Measurements from ENCODE around the gene NAV3. TPM values are rescaled to one million over a fixed set of nuclear protein-coding genes. Genes with fewer than 3 reads are reported as not detected.

Gene NAV3
- total RNA-seq, 3 donors from 2014 or later: 0.90 to 5.3 (median 2.5) TPM

- no peak for ATAC-seq
These were observed 287.3 kb downstream of the NAV3 start for GRCh38 chr12:78118036-78118435.

GRCh38 chr12:78118486-78118885 is 287.8 kb downstream of the NAV3 start:
- Histone ChIP-seq H3K4me3 (no peak overlapping the region), H3K36me3 (ENCODE audit: low read depth) (no peaks in the 10 kb centered on the region), H3K4me1 (ENCODE audit: low read depth) (no peaks in the 10 kb centered on the region), H3K9me3 (no peaks in the 10 kb centered on the region)
- ATAC-seq (no peak), DNase-seq (no peak)
- no peak for TF ChIP-seq CTCF (IDR thresholded peaks at IDR 0.05)
- intact Hi-C loops (cut with DNase I, micrococcal nuclease): no loop called here

More at GRCh38 chr12:78118036-78118435, 287.3 kb downstream of the NAV3 start:
- Histone ChIP-seq H3K36me3 (ENCODE audit: low read depth) (no peaks in the 10 kb centered on the region), H3K9me3 (peaks cover under 1% of the 10 kb centered on the region), H3K4me1 (ENCODE audit: low read depth) (no peaks in the 10 kb centered on the region), H3K4me3 (no peak overlapping the region)
- TF ChIP-seq CTCF (IDR thresholded peaks at IDR 0.05): no peak
- DNase-seq: no peak
- intact Hi-C loops (cut with DNase I, micrococcal nuclease): no loop called here

GRCh38 chr12:78119351-78119918 is 288.7 kb downstream of the NAV3 start:
- DNase-seq: no peak
- TF ChIP-seq CTCF (IDR thresholded peaks at IDR 0.05): no peak
- Histone ChIP-seq H3K4me1 (ENCODE audit: low read depth) (no peaks in the 10 kb centered on the region), H3K4me3 (no peak overlapping the region), H3K36me3 (ENCODE audit: low read depth) (no peaks in the 10 kb centered on the region), H3K9me3 (no peaks in the 10 kb centered on the region)
- intact Hi-C loops (cut with DNase I, micrococcal nuclease): no loop called here
- no peak for ATAC-seq

- DNase-seq (no peak), ATAC-seq (no peak)
- Histone ChIP-seq H3K4me3 (no peak overlapping the region), H3K9me3 (no peaks in the 10 kb centered on the region), H3K4me1 (ENCODE audit: low read depth) (no peaks in the 10 kb centered on the region), H3K36me3 (ENCODE audit: low read depth) (no peaks in the 10 kb centered on the region)
- no peak for TF ChIP-seq CTCF (IDR thresholded peaks at IDR 0.05)
- intact Hi-C loops (cut with DNase I, micrococcal nuclease): no loop called here
These were observed 289.6 kb downstream of the NAV3 start for GRCh38 chr12:78120306-78120705.

GRCh38 chr12:78120866-78121560 is 290.3 kb downstream of the NAV3 start:
- Histone ChIP-seq H3K4me1 (ENCODE audit: low read depth) (no peaks in the 10 kb centered on the region), H3K9me3 (no peaks in the 10 kb centered on the region), H3K4me3 (no peak overlapping the region), H3K36me3 (ENCODE audit: low read depth) (no peaks in the 10 kb centered on the region)
- ATAC-seq (no peak), DNase-seq (peak in 1 of 3 donors; percentile 36)
- intact Hi-C loops (cut with DNase I, micrococcal nuclease): no loop called here
- no peak for TF ChIP-seq CTCF (IDR thresholded peaks at IDR 0.05)
